Neutrophil (primary cell): Measurements from ENCODE around the gene RCAN1.
"Not testable (repeated sequence)": the region's sequence is repeated elsewhere in the genome, so short reads cannot be mapped to it uniquely, and the experiment has no call there.

Experiments used
- H3K27ac ChIP-seq: fragments of 200-600 bp; sonication (generic); 2 replicates; pipeline ENCODE4 v1.5.1; 2016; ENCODE audit warnings: mild to moderate bottlenecking, moderate library complexity
- H3K27me3 ChIP-seq: fragments of 200-600 bp; sonication (generic); 2 replicates; pipeline ENCODE4 v1.6.0; 2016; ENCODE audit warnings: mild to moderate bottlenecking
- H3K36me3 ChIP-seq: fragments of 200-600 bp; sonication (generic); 2 replicates; pipeline ENCODE4 v1.5.1; 2017
- H3K4me1 ChIP-seq, 2 experiments: fragments of 200-600 bp in 1 of 2; sonication (generic) in 1 of 2; 1 replicate in 1 of 2; 2 replicates in 1 of 2; pipeline versions ENCODE4 v1.5.1 to v1.6.1; 2013 to 2016; ENCODE audit warnings: low read depth in 1 of 2, low read length in 1 of 2, mild to moderate bottlenecking in 1 of 2, moderate library complexity in 1 of 2; ENCODE audit not compliant: control insufficient read depth in 1 of 2, insufficient read depth in 1 of 2
- H3K4me3 ChIP-seq, 2 experiments: fragments of 200-600 bp in 1 of 2; sonication (generic) in 1 of 2; 1 replicate in 1 of 2; 2 replicates in 1 of 2; pipeline ENCODE4 v1.5.1; 2013 to 2016; ENCODE audit warnings: low read depth in 1 of 2, low read length in 1 of 2, mild to moderate bottlenecking in 1 of 2, moderate library complexity in 1 of 2
- H3K9me3 ChIP-seq: fragments of 200-600 bp; sonication (generic); 2 replicates; pipeline ENCODE4 v1.5.1; 2016
- CTCF ChIP-seq: fragments of 200-600 bp; sonication (generic); IDR thresholded peaks from 2 replicates; pipeline ENCODE4 v1.5.1; 2016; ENCODE audit warnings: antibody characterized with exemption

Gene RCAN1

GRCh38 chr21:34609244-34609932 is 5.5 kb downstream of the RCAN1 start:
- H3K9me3 ChIP-seq: no peaks in the 10 kb centered on the region
- peaks cover 8 to 15% of the 10 kb centered on the region in 2 experiments for H3K4me1 ChIP-seq
- peaks cover 10% of the 10 kb centered on the region for H3K27me3 ChIP-seq
- no peak overlapping the region for H3K4me3 ChIP-seq
- TF ChIP-seq CTCF: no peak
- H3K27ac ChIP-seq: no peak overlapping the region
- no peaks in the 10 kb centered on the region for H3K36me3 ChIP-seq

GRCh38 chr21:34607376-34607775 is 7.5 kb downstream of the RCAN1 start:
- not testable (repeated sequence) for H3K4me1 ChIP-seq, H3K4me3 ChIP-seq, H3K36me3 ChIP-seq, H3K27ac ChIP-seq, H3K9me3 ChIP-seq, H3K27me3 ChIP-seq

GRCh38 chr21:34606621-34607020 is 8.3 kb downstream of the RCAN1 start:
- no peak overlapping the region for H3K27ac ChIP-seq
- TF ChIP-seq CTCF: no peak

GRCh38 chr21:34606051-34606450 is 8.9 kb downstream of the RCAN1 start:
- H3K4me1 ChIP-seq: no peaks in the 10 kb centered on the region
- no peaks in the 10 kb centered on the region for H3K36me3 ChIP-seq
- no peak for TF ChIP-seq CTCF
- no peak overlapping the region for H3K27ac ChIP-seq
- no peak overlapping the region for H3K4me3 ChIP-seq
- no peaks in the 10 kb centered on the region for H3K27me3 ChIP-seq
- no peaks in the 10 kb centered on the region for H3K9me3 ChIP-seq

More at GRCh38 chr21:34606621-34607020, 8.3 kb downstream of the RCAN1 start:
- Histone ChIP-seq H3K4me1 (no peaks in the 10 kb centered on the region), H3K9me3 (no peaks in the 10 kb centered on the region), H3K27me3 (no peaks in the 10 kb centered on the region), H3K36me3 (no peaks in the 10 kb centered on the region), H3K4me3 (no peak overlapping the region)

GRCh38 chr21:34604956-34605355 is 10.0 kb downstream of the RCAN1 start:
- H3K27me3 ChIP-seq, H3K4me3 ChIP-seq, H3K27ac ChIP-seq, H3K4me1 ChIP-seq, H3K9me3 ChIP-seq, H3K36me3 ChIP-seq: not testable (repeated sequence)

GRCh38 chr21:34604556-34604955 is 10.4 kb downstream of the RCAN1 start:
- Histone ChIP-seq H3K4me1 (no peaks in the 10 kb centered on the region), H3K27me3 (no peaks in the 10 kb centered on the region), H3K36me3 (no peaks in the 10 kb centered on the region), H3K9me3 (no peaks in the 10 kb centered on the region), H3K27ac (no peak overlapping the region), H3K4me3 (no peak overlapping the region)
- TF ChIP-seq CTCF: no peak

GRCh38 chr21:34603710-34604057 is 11.2 kb downstream of the RCAN1 start:
- no peak for TF ChIP-seq CTCF
- H3K4me3 ChIP-seq: no peak overlapping the region
- no peaks in the 10 kb centered on the region for H3K9me3 ChIP-seq
- H3K4me1 ChIP-seq: no peaks in the 10 kb centered on the region
- no peak overlapping the region for H3K27ac ChIP-seq
- H3K27me3 ChIP-seq: no peaks in the 10 kb centered on the region
- no peaks in the 10 kb centered on the region for H3K36me3 ChIP-seq
